ENCODE data around the gene SEC16A. TPM values are rescaled to one million over a fixed set of nuclear protein-coding genes. Genes with fewer than 3 reads are reported as not detected.
A peak's percentile ranks its signal among the peaks of the same experiment; 100 is the strongest.

Gene SEC16A
- 10 to 100 TPM in 2 of 3 donors, 1 to 10 TPM in 1; 3.9 to 46.0 (median 15.9) TPM for polyA plus RNA-seq

GRCh38 chr9:136482793-136483588 lies at the start of gene SEC16A:
TSS of gene SEC16A (minus strand) at chr9:136483040. CDS start at chr9:136477615, 5,425 bp downstream.
- Mint-ChIP-seq H3K36me3 (peaks cover 0 to 4% (median 0%) of the 10 kb centered on the region in 3 donors), H3K4me1 (peaks cover 41 to 48% of the 10 kb centered on the region in 2 donors)

DNA sequence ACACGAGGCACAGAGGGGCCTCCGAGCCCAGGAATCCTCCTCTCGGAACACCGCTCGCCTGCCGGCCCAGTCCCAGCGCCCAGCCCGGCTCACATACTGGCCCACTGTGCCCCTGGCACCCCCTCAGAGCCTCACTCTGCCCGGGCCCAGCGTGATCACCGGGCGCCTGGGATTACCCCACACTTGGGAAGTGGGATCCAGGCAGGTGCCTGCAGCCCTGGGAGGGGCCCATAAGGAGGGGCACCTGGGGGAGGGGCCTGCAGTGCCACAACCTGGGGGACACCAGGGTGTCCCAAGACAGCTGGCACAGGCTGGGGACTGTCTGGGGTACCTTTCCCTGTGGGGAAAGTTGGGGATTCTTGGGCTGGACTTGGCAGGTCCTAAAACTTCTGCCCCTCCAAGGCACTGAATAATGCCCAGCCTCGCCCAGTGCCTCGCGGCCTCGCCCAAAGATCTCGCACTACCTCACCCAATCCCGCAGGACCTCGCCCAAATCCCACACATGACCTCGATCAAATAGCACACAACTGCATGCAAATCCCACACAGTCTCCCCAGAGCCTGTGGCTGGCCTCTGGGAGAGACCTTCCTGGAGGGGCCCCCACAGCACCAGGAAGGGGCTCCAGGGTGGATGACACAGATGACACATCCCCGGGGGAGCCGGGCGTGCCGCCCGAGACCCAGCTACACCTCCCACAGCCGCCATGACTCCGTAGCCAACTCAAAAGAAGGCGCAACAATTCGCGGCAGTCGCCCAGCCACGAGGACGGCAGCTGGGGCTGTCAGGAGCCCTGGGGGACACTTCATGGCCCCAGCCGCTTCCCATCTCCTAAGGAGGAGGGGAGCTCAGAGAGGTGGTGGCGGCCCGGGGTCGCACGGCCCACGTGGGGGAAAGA lies 49.3 kb upstream of the SEC16A start:
- peaks cover 5 to 31% (median 15%) of the 10 kb centered on the region in 3 donors for H3K27me3 Mint-ChIP-seq (ENCODE audit: low read depth in 3 of 3)
- peak in 2 of 3 donors; percentile 35 to 44 for DNase-seq
- H3K27ac Mint-ChIP-seq, result peak overlapping the region; percentile 88 to 96 (median 92)
- peak overlapping the region; percentile 65 to 83 (median 80) for H3K4me3 Mint-ChIP-seq
- H3K36me3 Mint-ChIP-seq, result peaks cover 0 to 2% (median under 1%) of the 10 kb centered on the region in 3 donors
- H3K9me3 Mint-ChIP-seq, result no peaks in the 10 kb centered on the region
- peaks cover 52 to 74% of the 10 kb centered on the region in 2 donors for H3K4me1 Mint-ChIP-seq

More at GRCh38 chr9:136482793-136483588, at the start of gene SEC16A:
- Mint-ChIP-seq H3K27ac (peak within 1 kb of the TSS; percentile 95 to 100 (median 98)), H3K27me3 (ENCODE audit: low read depth in 3 of 3) (peaks cover 19 to 33% (median 21%) of the 10 kb centered on the region in 3 donors), H3K9me3 (no peaks in the 10 kb centered on the region), H3K4me3 (peak within 1 kb of the TSS; percentile 89 to 98 (median 96))
- peak; percentile 99 for DNase-seq

- Mint-ChIP-seq H3K9me3 (no peaks in the 10 kb centered on the region), H3K4me3 (peak overlapping the region; percentile 58 to 82 (median 65)), H3K4me1 (peaks cover 48 to 68% of the 10 kb centered on the region in 2 donors), H3K27ac (peak overlapping the region in 5 of 6 donors; percentile 73 to 89 (median 81)), H3K27me3 (ENCODE audit: low read depth in 3 of 3) (peaks cover 7 to 32% (median 15%) of the 10 kb centered on the region in 3 donors), H3K36me3 (no peaks in the 10 kb centered on the region)
- DNase-seq, result no peak
Observed at GRCh38 chr9:136531186-136531903, 48.5 kb upstream of the SEC16A start.

GRCh38 chr9:136530461-136531089 lies 47.7 kb upstream of the SEC16A start:
- H3K4me1 Mint-ChIP-seq, result peaks cover 48 to 66% of the 10 kb centered on the region in 2 donors
- peak overlapping the region; percentile 56 to 70 (median 65) for H3K4me3 Mint-ChIP-seq
- peak overlapping the region; percentile 19 to 89 (median 80) for H3K27ac Mint-ChIP-seq
- peaks cover 7 to 32% (median 15%) of the 10 kb centered on the region in 3 donors for H3K27me3 Mint-ChIP-seq (ENCODE audit: low read depth in 3 of 3)
- H3K9me3 Mint-ChIP-seq, result no peaks in the 10 kb centered on the region
- DNase-seq, result no peak
- H3K36me3 Mint-ChIP-seq, result no peaks in the 10 kb centered on the region

GRCh38 chr9:136529516-136530460 lies 46.9 kb upstream of the SEC16A start:
- H3K4me1 Mint-ChIP-seq, result peaks cover 48 to 66% of the 10 kb centered on the region in 2 donors
- H3K4me3 Mint-ChIP-seq, result peak overlapping the region; percentile 38 to 70 (median 58)
- peak overlapping the region; percentile 19 to 90 (median 77) for H3K27ac Mint-ChIP-seq
- no peaks in the 10 kb centered on the region for H3K36me3 Mint-ChIP-seq
- H3K27me3 Mint-ChIP-seq (ENCODE audit: low read depth in 3 of 3), result peaks cover 7 to 32% (median 15%) of the 10 kb centered on the region in 3 donors
- no peak for DNase-seq
- H3K9me3 Mint-ChIP-seq, result no peaks in the 10 kb centered on the region

DNA sequence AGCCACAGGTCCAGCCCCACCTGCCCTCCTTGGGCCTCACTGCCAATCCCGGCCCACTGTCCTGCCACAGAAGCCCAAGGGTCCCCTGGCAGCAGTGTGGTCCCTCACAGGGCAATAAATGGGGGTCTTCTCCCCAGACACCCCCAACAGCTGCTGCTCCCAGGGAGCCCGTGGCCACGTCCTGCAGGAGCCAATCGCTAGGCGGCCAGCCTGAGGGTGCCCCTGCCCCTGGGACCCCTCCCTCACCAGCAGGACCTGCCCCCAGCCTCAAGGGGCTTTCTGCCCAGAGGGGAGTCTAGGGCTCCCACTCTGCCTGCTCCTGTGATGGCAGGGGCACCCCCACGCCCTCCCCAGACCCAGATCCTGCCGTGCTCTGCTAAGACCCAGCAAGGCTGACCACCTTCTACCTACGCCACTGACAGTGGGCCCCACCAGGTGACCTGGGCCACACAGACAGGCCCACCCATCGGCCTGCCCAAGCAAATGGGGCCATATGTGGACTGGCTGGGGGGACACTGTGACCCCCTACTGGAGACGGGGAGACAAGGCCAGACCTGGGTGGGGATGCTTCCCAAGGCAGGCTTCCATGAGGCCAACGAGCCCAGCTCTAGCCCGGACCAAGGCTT lies 46.0 kb upstream of the SEC16A start:
- Mint-ChIP-seq H3K4me1 (peaks cover 40 to 62% of the 10 kb centered on the region in 2 donors), H3K27me3 (ENCODE audit: low read depth in 3 of 3) (peaks cover 7 to 27% (median 15%) of the 10 kb centered on the region in 3 donors), H3K27ac (peak overlapping the region in 5 of 6 donors; percentile 24 to 90 (median 70)), H3K36me3 (no peaks in the 10 kb centered on the region), H3K4me3 (peak overlapping the region in 2 of 5 donors; percentile 40 to 44), H3K9me3 (no peaks in the 10 kb centered on the region)
- no peak for DNase-seq

GRCh38 chr9:136527721-136528710 lies 45.2 kb upstream of the SEC16A start:
- no peaks in the 10 kb centered on the region for H3K9me3 Mint-ChIP-seq

GRCh38 chr9:136527131-136527530 lies 44.3 kb upstream of the SEC16A start:
- H3K9me3 Mint-ChIP-seq, result no peaks in the 10 kb centered on the region
- peaks cover 7 to 18% (median 11%) of the 10 kb centered on the region in 3 donors for H3K27me3 Mint-ChIP-seq (ENCODE audit: low read depth in 3 of 3)
- H3K4me1 Mint-ChIP-seq, result peaks cover 23 to 47% of the 10 kb centered on the region in 2 donors
- no peak for DNase-seq
- peak overlapping the region in 1 of 6 donors; percentile 71 for H3K27ac Mint-ChIP-seq
- H3K36me3 Mint-ChIP-seq, result no peaks in the 10 kb centered on the region
- H3K4me3 Mint-ChIP-seq, result no peak overlapping the region

More at GRCh38 chr9:136527721-136528710, 45.2 kb upstream of the SEC16A start:
- peaks cover 32 to 55% of the 10 kb centered on the region in 2 donors for H3K4me1 Mint-ChIP-seq
- peaks cover 7 to 20% (median 11%) of the 10 kb centered on the region in 3 donors for H3K27me3 Mint-ChIP-seq (ENCODE audit: low read depth in 3 of 3)
- peak overlapping the region in 5 of 6 donors; percentile 76 to 90 (median 83) for H3K27ac Mint-ChIP-seq
- no peaks in the 10 kb centered on the region for H3K36me3 Mint-ChIP-seq
- peak overlapping the region in 4 of 5 donors; percentile 23 to 46 (median 37) for H3K4me3 Mint-ChIP-seq
- peak; percentile 39 to 47 (median 40) for DNase-seq

GRCh38 chr9:136526625-136527066 lies 43.8 kb upstream of the SEC16A start:
- Mint-ChIP-seq H3K4me1 (peaks cover 20 to 43% of the 10 kb centered on the region in 2 donors), H3K4me3 (peak overlapping the region in 1 of 5 donors; percentile 62), H3K36me3 (no peaks in the 10 kb centered on the region), H3K9me3 (no peaks in the 10 kb centered on the region), H3K27ac (peak overlapping the region in 3 of 6 donors; percentile 42 to 74 (median 49)), H3K27me3 (ENCODE audit: low read depth in 3 of 3) (peaks cover 7 to 18% (median 11%) of the 10 kb centered on the region in 3 donors)
- no peak for DNase-seq

DNA sequence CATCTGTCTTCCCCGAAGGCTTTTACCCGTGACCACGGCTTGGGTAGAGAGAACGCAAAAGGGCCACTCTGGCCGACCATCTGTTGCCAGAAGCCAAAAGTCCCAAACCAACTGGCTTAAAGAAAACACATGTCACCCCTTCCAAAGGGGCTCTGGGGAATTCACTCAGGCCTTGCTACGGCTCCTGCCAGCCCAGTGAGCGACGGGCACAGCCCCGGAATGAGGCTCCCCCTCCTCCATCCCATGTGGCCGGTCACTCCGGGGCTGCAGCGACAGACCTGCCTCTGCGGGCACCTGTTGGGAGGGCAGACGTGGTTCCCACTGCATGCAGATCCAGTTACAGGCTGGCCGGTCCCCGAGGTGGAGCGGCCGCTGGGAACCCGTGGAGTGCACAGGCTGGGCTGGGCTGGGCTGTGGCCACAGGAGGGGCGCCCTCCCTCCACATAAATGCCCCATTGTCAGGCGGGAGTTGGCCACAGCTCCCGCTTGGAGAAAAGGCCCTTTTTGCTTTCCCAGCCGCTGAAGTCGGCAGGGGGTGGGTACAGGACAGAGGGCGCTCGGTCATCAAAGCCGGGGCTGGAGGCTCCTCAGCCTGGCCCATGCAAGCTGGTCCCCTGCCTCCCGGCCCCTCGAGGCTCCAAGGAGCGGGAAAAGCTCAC lies 43.1 kb upstream of the SEC16A start:
- no peak for DNase-seq
- H3K4me1 Mint-ChIP-seq, result peaks cover 16 to 37% of the 10 kb centered on the region in 2 donors
- H3K36me3 Mint-ChIP-seq, result no peaks in the 10 kb centered on the region
- no peak overlapping the region for H3K4me3 Mint-ChIP-seq
- peaks cover 7 to 14% (median 11%) of the 10 kb centered on the region in 3 donors for H3K27me3 Mint-ChIP-seq (ENCODE audit: low read depth in 3 of 3)
- peak overlapping the region in 3 of 6 donors; percentile 16 to 57 (median 42) for H3K27ac Mint-ChIP-seq
- H3K9me3 Mint-ChIP-seq, result no peaks in the 10 kb centered on the region
